Hepatocyte (in vitro differentiated cells): ENCODE data around the gene CFAP410. TPM values are rescaled to one million over a fixed set of nuclear protein-coding genes. Genes with fewer than 3 reads are reported as not detected.

Experiments
- DNase-seq: peaks from one replicate; pipeline ENCODE4 v3.0.0-alpha.2; 2016; ENCODE audit warnings: low spot score
- H2AFZ ChIP-seq: fragments of 200-600 bp; sonication (generic); 2 replicates; pipeline ENCODE4 v1.6.0; 2016; ENCODE audit warnings: antibody characterized with exemption, mild to moderate bottlenecking
- H3K27ac ChIP-seq: fragments of 200-600 bp; sonication (generic); 2 replicates; pipeline ENCODE4 v1.5.1; 2016; ENCODE audit warnings: mild to moderate bottlenecking
- H3K27me3 ChIP-seq: fragments of 200-600 bp; sonication (generic); 2 replicates; pipeline ENCODE4 v1.6.1; 2016
- H3K36me3 ChIP-seq: fragments of 200-600 bp; sonication (generic); replicated peaks from 2 replicates; pipeline ENCODE4 v1.5.1; 2016; ENCODE audit warnings: low read depth; ENCODE audit not compliant: insufficient read depth
- H3K4me1 ChIP-seq: fragments of 200-600 bp; sonication (generic); 2 replicates; pipeline ENCODE4 v1.5.1; 2016; ENCODE audit warnings: mild to moderate bottlenecking, moderate library complexity; ENCODE audit not compliant: insufficient read depth
- H3K4me2 ChIP-seq: fragments of 200-600 bp; sonication (generic); 2 replicates; pipeline ENCODE4 v1.6.0; 2016
- H3K4me3 ChIP-seq: fragments of 200-600 bp; sonication (generic); 2 replicates; pipeline ENCODE4 v1.5.1; 2016; ENCODE audit warnings: mild to moderate bottlenecking
- H3K79me2 ChIP-seq: fragments of 200-600 bp; sonication (generic); 2 replicates; pipeline ENCODE4 v1.6.0; 2017; ENCODE audit warnings: mild to moderate bottlenecking
- H3K9me2 ChIP-seq: fragments of 200-600 bp; sonication (generic); replicated peaks from 2 replicates; pipeline ENCODE4 v1.6.0; 2017; ENCODE audit warnings: mild to moderate bottlenecking; ENCODE audit not compliant: insufficient read depth
- H3K9me3 ChIP-seq: fragments of 200-600 bp; sonication (generic); 2 replicates; pipeline ENCODE4 v1.5.1; 2016; ENCODE audit warnings: low read depth, mild to moderate bottlenecking
- H4K20me1 ChIP-seq: fragments of 200-600 bp; sonication (generic); 2 replicates; pipeline ENCODE4 v1.6.0; 2016; ENCODE audit warnings: mild to moderate bottlenecking; ENCODE audit not compliant: insufficient read depth, poor library complexity, severe bottlenecking
- CTCF ChIP-seq: fragments of 200-600 bp; sonication (generic); IDR thresholded peaks from 2 replicates; pipeline ENCODE4 v1.5.1; 2016; ENCODE audit warnings: antibody characterized with exemption, mild to moderate bottlenecking; ENCODE audit not compliant: poor library complexity
- EZH2 ChIP-seq: fragments of 200-600 bp; sonication (generic); IDR thresholded peaks from 2 replicates; pipeline ENCODE4 v1.6.1; 2016; ENCODE audit warnings: antibody characterized with exemption, mild to moderate bottlenecking, borderline replicate concordance
- EZH2phosphoT487 ChIP-seq: fragments of 200-600 bp; sonication (generic); IDR thresholded peaks from one replicate; pipeline ENCODE4 v1.6.1; 2018; ENCODE audit warnings: antibody characterized with exemption, mild to moderate bottlenecking, low read depth, moderate library complexity; ENCODE audit not compliant: unreplicated experiment, severe bottlenecking
- WGBS: methylation state at CpG from one replicate; pipeline ENCODE4 v1.1.6; 2016; ENCODE audit warnings: low lambda C conversion rate; ENCODE audit errors: missing lambda C conversion rate; 5-methylcytosine and 5-hydroxymethylcytosine counted together
- polyA plus RNA-seq: library from polyadenylated mRNA; unstranded; fragments of >200 nt; fragmentation: Nextera tagmentation; extraction: Ambion mirVana; gene quantifications from 2 replicates; pipeline ENCODE4 v1.2.1, GENCODE V29; 2016
- total RNA-seq: library from RNA; depleted of rRNA; stranded (reverse); fragments of >200 nt; gene quantifications from 2 replicates; pipeline ENCODE4 v1.2.3, GENCODE V29; 2014

CFAP410 gene
- total and polyA plus RNA-seq, 2 experiments from 2014 or later = 17.1 to 33.6 TPM

- TF ChIP-seq EZH2 (no peak), CTCF (no peak), EZH2phosphoT487 (no peak)
Measured at GRCh38 chr21:44294391-44295162, 44.6 kb downstream of the CFAP410 start.

GRCh38 chr21:44293551-44294231, 45.5 kb downstream of the CFAP410 start:
- Histone ChIP-seq H2AFZ (no peak overlapping the region), H3K27me3 (no peaks in the 10 kb centered on the region)

More at GRCh38 chr21:44294391-44295162, 44.6 kb downstream of the CFAP410 start:
- Histone ChIP-seq H3K79me2 (peaks cover 6% of the 10 kb centered on the region), H3K27me3 (no peaks in the 10 kb centered on the region), H3K36me3 (no peaks in the 10 kb centered on the region), H3K4me3 (no peak overlapping the region), H3K9me2 (no peaks in the 10 kb centered on the region), H3K4me2 (no peak overlapping the region), H2AFZ (no peak overlapping the region), H3K27ac (no peak overlapping the region), H4K20me1 (no peaks in the 10 kb centered on the region), H3K4me1 (peaks cover 7% of the 10 kb centered on the region), H3K9me3 (no peaks in the 10 kb centered on the region)
- WGBS = 86% methylated on average over 19 of the region's 26 CpGs
- no peak for DNase-seq

GRCh38 chr21:44292812-44293195, 46.4 kb downstream of the CFAP410 start:
- Histone ChIP-seq H3K27me3 (no peaks in the 10 kb centered on the region), H3K4me3 (no peak overlapping the region), H2AFZ (no peak overlapping the region), H3K9me3 (no peaks in the 10 kb centered on the region), H4K20me1 (no peaks in the 10 kb centered on the region), H3K79me2 (no peaks in the 10 kb centered on the region), H3K4me1 (no peaks in the 10 kb centered on the region), H3K36me3 (no peaks in the 10 kb centered on the region), H3K4me2 (no peak overlapping the region), H3K27ac (no peak overlapping the region), H3K9me2 (no peaks in the 10 kb centered on the region)
- WGBS = 79% methylated on average over 7 of the region's 15 CpGs
- no peak for DNase-seq
- TF ChIP-seq EZH2 (no peak), EZH2phosphoT487 (no peak), CTCF (no peak)

More at GRCh38 chr21:44293551-44294231, 45.5 kb downstream of the CFAP410 start:
- no peaks in the 10 kb centered on the region for H3K9me3 ChIP-seq
- no peaks in the 10 kb centered on the region for H3K4me1 ChIP-seq
- H3K79me2 ChIP-seq = peaks cover 4% of the 10 kb centered on the region
- no peak overlapping the region for H3K4me3 ChIP-seq
- TF ChIP-seq EZH2 = no peak
- TF ChIP-seq CTCF = no peak
- TF ChIP-seq EZH2phosphoT487 = no peak
- H3K27ac ChIP-seq = no peak overlapping the region
- no peaks in the 10 kb centered on the region for H4K20me1 ChIP-seq
- no peaks in the 10 kb centered on the region for H3K36me3 ChIP-seq
- 94% methylated on average over 11 of the region's 33 CpGs for WGBS
- no peaks in the 10 kb centered on the region for H3K9me2 ChIP-seq
- no peak overlapping the region for H3K4me2 ChIP-seq
- DNase-seq = no peak
